HEK293T (cell line): ENCODE results near the gene HGD.

Experiments used
- ARNT ChIP-seq: fragments of 450-650 bp; IDR thresholded peaks from 2 replicates; pipeline ENCODE4 v1.6.1; 2017; ENCODE audit warnings: mild to moderate bottlenecking
- BHLHE40 ChIP-seq: fragments of 450-650 bp; IDR thresholded peaks from 2 replicates; pipeline ENCODE4 v1.6.1; 2016; ENCODE audit warnings: mild to moderate bottlenecking, moderate library complexity, borderline replicate concordance
- ELF4 ChIP-seq: fragments of 450-650 bp; IDR thresholded peaks from 2 replicates; pipeline ENCODE4 v1.6.1; 2017; ENCODE audit warnings: antibody characterized with exemption
- FOXM1 ChIP-seq: fragments of 450-650 bp; IDR thresholded peaks from 2 replicates; pipeline ENCODE4 v1.6.1; 2017; ENCODE audit warnings: mild to moderate bottlenecking, borderline replicate concordance
- HDGF ChIP-seq: fragments of 450-650 bp; IDR thresholded peaks from 2 replicates; pipeline ENCODE4 v1.6.1; 2017; ENCODE audit warnings: antibody characterized with exemption, borderline replicate concordance
- LEF1 ChIP-seq: fragments of 450-650 bp; IDR thresholded peaks from 2 replicates; pipeline ENCODE4 v1.6.1; 2017; ENCODE audit warnings: mild to moderate bottlenecking, borderline replicate concordance
- NFRKB ChIP-seq: fragments of 450-650 bp; IDR thresholded peaks from 2 replicates; pipeline ENCODE4 v1.6.1; 2016; ENCODE audit warnings: mild to moderate bottlenecking, moderate library complexity
- SP1 ChIP-seq: fragments of 450-650 bp; IDR thresholded peaks from 2 replicates; pipeline ENCODE4 v1.6.1; 2017
- TARDBP ChIP-seq: fragments of 450-650 bp; IDR thresholded peaks from 2 replicates; pipeline ENCODE4 v1.6.1; 2016
- ZNF384 ChIP-seq: fragments of 450-650 bp; IDR thresholded peaks from 2 replicates; pipeline ENCODE4 v1.6.1; 2016
- TF ChIP-seq, protein P1 (sequence below): fragments of 450-650 bp; IDR thresholded peaks from 2 replicates; pipeline ENCODE4 v1.6.1; 2016

DNA sequence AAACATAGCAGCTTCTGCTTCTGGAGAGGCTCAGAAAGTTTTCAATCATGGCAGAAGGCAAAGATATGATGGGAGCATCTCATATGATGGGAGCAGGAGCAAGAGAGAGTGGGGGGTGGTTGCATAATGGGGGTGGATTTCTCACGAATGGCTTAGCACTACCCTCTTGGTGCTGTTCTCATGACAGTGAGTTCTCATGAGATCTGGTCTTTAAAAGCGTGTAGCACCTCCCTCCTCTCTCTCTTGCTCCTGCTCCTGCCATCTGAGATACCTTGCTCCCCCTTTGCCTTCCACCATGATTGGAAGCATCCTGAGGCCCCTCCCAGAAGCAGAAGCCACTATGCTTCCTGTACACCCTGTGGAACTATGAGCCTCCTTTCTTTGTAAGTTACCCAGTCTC, 22.2 kb downstream of the HGD start:
- TF ChIP-seq ARNT (no peak), FOXM1 (no peak), HDGF (no peak), NFRKB (no peak), SP1 (no peak), LEF1 (no peak), TARDBP (no peak), ELF4 (no peak), BHLHE40 (no peak), ZNF384 (no peak)
- TF ChIP-seq, protein P1, sequence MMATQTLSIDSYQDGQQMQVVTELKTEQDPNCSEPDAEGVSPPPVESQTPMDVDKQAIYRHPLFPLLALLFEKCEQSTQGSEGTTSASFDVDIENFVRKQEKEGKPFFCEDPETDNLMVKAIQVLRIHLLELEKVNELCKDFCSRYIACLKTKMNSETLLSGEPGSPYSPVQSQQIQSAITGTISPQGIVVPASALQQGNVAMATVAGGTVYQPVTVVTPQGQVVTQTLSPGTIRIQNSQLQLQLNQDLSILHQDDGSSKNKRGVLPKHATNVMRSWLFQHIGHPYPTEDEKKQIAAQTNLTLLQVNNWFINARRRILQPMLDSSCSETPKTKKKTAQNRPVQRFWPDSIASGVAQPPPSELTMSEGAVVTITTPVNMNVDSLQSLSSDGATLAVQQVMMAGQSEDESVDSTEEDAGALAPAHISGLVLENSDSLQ, result no peak
